B cell (primary cell): ENCODE results near the gene SCAMP4. TPM values are rescaled to one million over a fixed set of nuclear protein-coding genes. Genes with fewer than 3 reads are reported as not detected.

Experiments used
- ATAC-seq: fragments of 200-7000 bp; cut with Tn5 transposase; one replicate; pipeline ENCODE4 v1.10.0; 2021; ENCODE audit warnings: low read depth, mild to moderate bottlenecking, moderate number of reproducible peaks, moderate library complexity
- CTCF ChIA-PET: fragments of 350-600 bp; sonication (Branson Sonifier 250); formaldehyde crosslinking; loops from one replicate; lab custom pipeline; 2021; ENCODE audit warnings: antibody characterized with exemption, inconsistent platforms; lab: Charles Lee
- POLR2A ChIA-PET: fragments of 350-600 bp; sonication (Branson Sonifier 250); formaldehyde crosslinking; loops from one replicate; lab custom pipeline; 2021; ENCODE audit warnings: antibody characterized with exemption; lab: Charles Lee
- DNase-seq: peaks from one replicate; pipeline ENCODE4 v3.0.0; 2013
- H2AFZ ChIP-seq: 2 replicates; pipeline ENCODE4 v1.6.1; 2012; ENCODE audit warnings: mild to moderate bottlenecking, low read depth, low read length; ENCODE audit not compliant: insufficient read depth, poor library complexity, severe bottlenecking
- H3K27ac ChIP-seq, 2 donors: 1 replicate in 1 of 2; 2 replicates in 1 of 2; pipeline ENCODE4 v1.5.1; 2012 to 2013; ENCODE audit warnings: low read length in 2 of 2, mild to moderate bottlenecking in 2 of 2, moderate library complexity in 1 of 2
- H3K27me3 ChIP-seq, 4 experiments: fragments of 200-600 bp in 1 of 4; sonication (generic) in 1 of 4; replicated peaks in 1 of 4; 1 replicate in 2 of 4; 2 replicates in 2 of 4; pipeline versions ENCODE4 v1.6.1 to v1.7.0; 2013 to 2016; ENCODE audit warnings: low read length in 3 of 4, mild to moderate bottlenecking in 2 of 4, mixed read lengths in 1 of 4, moderate library complexity in 1 of 4; ENCODE audit not compliant: insufficient read depth in 4 of 4, control insufficient read depth in 3 of 4; ENCODE audit errors: control extremely low read depth in 1 of 4
- H3K36me3 ChIP-seq, 2 experiments: replicated peaks in 1 of 2; 1 replicate in 1 of 2; 2 replicates in 1 of 2; pipeline versions ENCODE4 v1.6.1 to v1.7.1; 2013; ENCODE audit warnings: low read length in 1 of 2; ENCODE audit not compliant: insufficient read depth in 2 of 2, control insufficient read depth in 1 of 2; ENCODE audit errors: control extremely low read depth in 1 of 2, extremely low read depth in 1 of 2
- H3K4me1 ChIP-seq, 2 donors: fragments of 200-600 bp in 1 of 2; sonication (generic) in 1 of 2; 1 replicate in 1 of 2; 2 replicates in 1 of 2; pipeline versions ENCODE4 v1.5.1 to v1.6.1; 2013 to 2017; ENCODE audit warnings: low read length in 2 of 2; ENCODE audit not compliant: control insufficient read depth in 2 of 2, insufficient read depth in 2 of 2
- H3K4me2 ChIP-seq: replicated peaks from 2 replicates; pipeline ENCODE3; 2012; ENCODE audit warnings: mild to moderate bottlenecking, low read depth, low read length; ENCODE audit not compliant: poor library complexity, severe bottlenecking
- H3K4me3 ChIP-seq, 5 experiments: fragments of 200-600 bp in 1 of 5; sonication (generic) in 1 of 5; 1 replicate in 3 of 5; 2 replicates in 2 of 5; pipeline versions ENCODE4 v1.5.1 to v1.7.0; 2011 to 2016; ENCODE audit warnings: low read length in 4 of 5, mild to moderate bottlenecking in 4 of 5, low read depth in 2 of 5, control low read depth in 1 of 5, moderate library complexity in 1 of 5; ENCODE audit not compliant: insufficient read depth in 1 of 5; ENCODE audit errors: control extremely low read depth in 1 of 5, extremely low read depth in 1 of 5
- H3K79me2 ChIP-seq: fragments of 200-600 bp; sonication (generic); one replicate; pipeline ENCODE4 v1.6.0; 2016; ENCODE audit warnings: low read length; ENCODE audit not compliant: control insufficient read depth, insufficient read depth
- H3K9ac ChIP-seq: fragments of 200-600 bp; sonication (generic); 2 replicates; pipeline ENCODE4 v1.6.1; 2017; ENCODE audit warnings: mild to moderate bottlenecking, low read length, moderate library complexity
- H3K9me3 ChIP-seq, 3 donors: one replicate each; pipeline versions ENCODE4 v1.6.1 to v1.7.1; 2013; ENCODE audit warnings: low read length in 2 of 3; ENCODE audit not compliant: control insufficient read depth in 2 of 3, insufficient read depth in 1 of 3; ENCODE audit errors: control extremely low read depth in 1 of 3
- H4K20me1 ChIP-seq: 2 replicates; pipeline ENCODE4 v1.6.0; 2012; ENCODE audit warnings: mild to moderate bottlenecking, low read length; ENCODE audit not compliant: insufficient read depth, control insufficient read depth, poor library complexity, severe bottlenecking
- H3K27ac Mint-ChIP-seq: one replicate; pipeline ENCODE4 v1.8.0; 2021; ENCODE audit warnings: mixed read lengths
- H3K27me3 Mint-ChIP-seq: one replicate; pipeline ENCODE4 v1.8.0; 2021; ENCODE audit warnings: mixed read lengths
- H3K4me1 Mint-ChIP-seq: one replicate; pipeline ENCODE4 v1.8.0; 2021; ENCODE audit warnings: mixed read lengths
- H3K4me3 Mint-ChIP-seq: one replicate; pipeline ENCODE4 v1.8.0; 2021; ENCODE audit warnings: mixed read lengths
- H3K9me3 Mint-ChIP-seq: one replicate; pipeline ENCODE4 v1.8.0; 2022; ENCODE audit warnings: mixed read lengths; ENCODE audit not compliant: insufficient read depth
- CTCF ChIP-seq: fragments of 200-600 bp; IDR thresholded peaks from one replicate; pipeline ENCODE4 v1.8.0; 2022; ENCODE audit warnings: antibody characterized with exemption, mild to moderate bottlenecking
- EZH2 ChIP-seq: IDR thresholded peaks from 2 replicates; pipeline ENCODE4 v1.6.1; 2012; ENCODE audit warnings: borderline replicate concordance, low read depth, mild to moderate bottlenecking, moderate library complexity, low read length; ENCODE audit not compliant: insufficient read depth, poor library complexity, severe bottlenecking
- WGBS: methylation state at CpG from one replicate; pipeline ENCODE4 v1.1.5; 2013; ENCODE audit warnings: missing lambda C conversion rate; ENCODE audit not compliant: insufficient coverage; 5-methylcytosine and 5-hydroxymethylcytosine counted together
- intact Hi-C: fragments of 100-400 bp; cut with micrococcal nuclease; formaldehyde crosslinking; loops from one replicate; pipeline ENCODE4 v1.10.0; 2022
- polyA plus RNA-seq: library from polyadenylated mRNA; depleted of rRNA; stranded (reverse); fragments of >200 nt; gene quantifications from 2 replicates; pipeline ENCODE4 v1.2.3, GENCODE V29; 2012
- total RNA-seq, 2 donors: library from RNA; stranded (reverse); fragments of 120-200 nt in 1 of 2; gene quantifications; 1 replicate in 1 of 2; 2 replicates in 1 of 2; pipeline versions ENCODE4 v1.2.3 to v1.2.4, GENCODE V29; 2013 to 2022

SCAMP4 gene
- total and polyA plus RNA-seq, 2 donors (not counting 1 experiment from before 2014, with no cell fraction given) = 47.9 to 60.0 TPM

GRCh38 chr19:1860042-1860775, 45.0 kb upstream of the SCAMP4 start:
- no peak overlapping the region for H3K4me3 Mint-ChIP-seq
- no peak overlapping the region for H3K9ac ChIP-seq
- ChIA-PET POLR2A (interaction anchor here (0.6 to 0.7 kb wide), 2 partner anchors 191 to 1190 kb away, joined by 3 read pairs; no protein-coding TSS in a partner anchor), CTCF (no interaction called here)
- peaks cover 56% of the 10 kb centered on the region for H3K4me1 Mint-ChIP-seq
- peaks cover 69% of the 10 kb centered on the region for H4K20me1 ChIP-seq
- peak overlapping the region; percentile 98 for H3K4me2 ChIP-seq
- peak overlapping the region; percentile 41 for H3K27ac Mint-ChIP-seq
- H3K9me3 ChIP-seq = no peaks in the 10 kb centered on the region
- peak overlapping the region; percentile 27 to 64 for H3K27ac ChIP-seq
- H3K27me3 Mint-ChIP-seq = no peaks in the 10 kb centered on the region
- peaks cover 62% of the 10 kb centered on the region for H3K79me2 ChIP-seq
- ATAC-seq = no peak
- no peaks in the 10 kb centered on the region for H3K9me3 Mint-ChIP-seq
- intact Hi-C loops = loop anchor here (5.0 kb wide), 2 partner anchors 307 to 407 kb away; no protein-coding TSS in a partner anchor
- no peaks in the 10 kb centered on the region for H3K27me3 ChIP-seq
- no peak overlapping the region for H2AFZ ChIP-seq
- no peak overlapping the region for H3K4me3 ChIP-seq
- no peaks in the 10 kb centered on the region for H3K36me3 ChIP-seq
- peaks cover 48 to 68% of the 10 kb centered on the region in 2 donors for H3K4me1 ChIP-seq
- TF ChIP-seq EZH2 (no peak), CTCF (no peak)
- peak; percentile 63 for DNase-seq
- WGBS = 64% methylated on average over 20 of the region's 32 CpGs
